ENCODE data around the gene C5orf52.

- TF ChIP-seq, protein P1, sequence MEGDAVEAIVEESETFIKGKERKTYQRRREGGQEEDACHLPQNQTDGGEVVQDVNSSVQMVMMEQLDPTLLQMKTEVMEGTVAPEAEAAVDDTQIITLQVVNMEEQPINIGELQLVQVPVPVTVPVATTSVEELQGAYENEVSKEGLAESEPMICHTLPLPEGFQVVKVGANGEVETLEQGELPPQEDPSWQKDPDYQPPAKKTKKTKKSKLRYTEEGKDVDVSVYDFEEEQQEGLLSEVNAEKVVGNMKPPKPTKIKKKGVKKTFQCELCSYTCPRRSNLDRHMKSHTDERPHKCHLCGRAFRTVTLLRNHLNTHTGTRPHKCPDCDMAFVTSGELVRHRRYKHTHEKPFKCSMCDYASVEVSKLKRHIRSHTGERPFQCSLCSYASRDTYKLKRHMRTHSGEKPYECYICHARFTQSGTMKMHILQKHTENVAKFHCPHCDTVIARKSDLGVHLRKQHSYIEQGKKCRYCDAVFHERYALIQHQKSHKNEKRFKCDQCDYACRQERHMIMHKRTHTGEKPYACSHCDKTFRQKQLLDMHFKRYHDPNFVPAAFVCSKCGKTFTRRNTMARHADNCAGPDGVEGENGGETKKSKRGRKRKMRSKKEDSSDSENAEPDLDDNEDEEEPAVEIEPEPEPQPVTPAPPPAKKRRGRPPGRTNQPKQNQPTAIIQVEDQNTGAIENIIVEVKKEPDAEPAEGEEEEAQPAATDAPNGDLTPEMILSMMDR (IDR thresholded peaks at IDR 0.05), result no peak
- no peak for TF ChIP-seq POLR2A (IDR thresholded peaks at IDR 0.05)
Observed at GRCh38 chr5:157680239-157680638, 8.9 kb downstream of the C5orf52 start.

Measured in stomach (tissue), 4 donors.